Left lobe of liver (tissue), 2 donors: ENCODE data around the gene CFH. TPM values are rescaled to one million over a fixed set of nuclear protein-coding genes. Genes with fewer than 3 reads are reported as not detected.
"Not testable (repeated sequence)": the region's sequence is repeated elsewhere in the genome, so short reads cannot be mapped to it uniquely, and the experiment has no call there.

ENCODE experiments used
- ATAC-seq: fragments of 200-7000 bp; cut with Tn5 transposase; one replicate; pipeline ENCODE4 v1.9.1; 2020; ENCODE audit warnings: mild to moderate bottlenecking, moderate library complexity
- DNase-seq: peaks from one replicate; pipeline ENCODE4 v3.0.0-alpha.2; 2020; ENCODE audit warnings: low spot score
- total RNA-seq: library from RNA; stranded (reverse); gene quantifications from one replicate; pipeline ENCODE4 v1.2.1, GENCODE V29; 2021
- donor health status: DM: no; HTN: no; CAD: no; lungs with moderate emphysema.
- donor health status: DM: no; HTN: yes; CAD: no.

CFH gene
- total RNA-seq, 1 donor from 2014 or later: 870 TPM

- ATAC-seq (no peak), DNase-seq (no peak)
Observed at GRCh38 chr1:196738730-196739129, 86.9 kb downstream of the CFH start.

DNA sequence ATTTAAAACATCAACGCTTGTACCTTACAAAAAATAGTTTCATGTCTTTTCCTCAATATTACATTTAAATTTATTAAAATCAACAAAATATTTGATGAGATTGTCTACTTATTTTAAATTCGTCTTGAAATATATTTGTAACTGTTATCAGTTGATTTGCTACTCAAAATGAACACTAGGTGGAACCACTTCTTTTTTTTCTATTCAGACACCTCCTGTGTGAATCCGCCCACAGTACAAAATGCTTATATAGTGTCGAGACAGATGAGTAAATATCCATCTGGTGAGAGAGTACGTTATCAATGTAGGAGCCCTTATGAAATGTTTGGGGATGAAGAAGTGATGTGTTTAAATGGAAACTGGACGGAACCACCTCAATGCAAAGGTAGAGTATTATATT is 91.4 kb downstream of the CFH start:
- ATAC-seq: peak; percentile 67
- DNase-seq: not testable (repeated sequence)

GRCh38 chr1:196765019-196765740 is 113.3 kb downstream of the CFH start:
- DNase-seq: not testable (repeated sequence)
- peak; percentile 85 for ATAC-seq

DNA sequence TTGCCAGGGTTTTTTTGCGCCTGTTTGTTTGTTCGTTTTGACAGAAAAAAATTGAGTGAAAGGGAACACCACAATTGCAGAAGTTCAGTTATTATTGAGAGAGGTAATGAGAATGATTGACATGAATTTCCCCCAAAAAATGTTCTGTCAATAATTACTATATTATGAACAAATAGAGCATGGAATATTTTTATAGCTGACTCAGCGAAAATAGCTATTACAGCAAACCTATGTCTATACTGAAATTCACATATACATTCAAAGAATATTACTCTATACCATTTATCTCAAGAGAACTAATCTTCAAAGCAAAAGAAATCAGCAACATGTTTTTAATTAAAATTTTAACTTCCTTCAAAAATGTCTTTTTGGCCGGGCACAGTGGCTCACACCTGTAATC is 118.0 kb downstream of the CFH start:
- ATAC-seq: not testable (repeated sequence)

GRCh38 chr1:196773713-196774112 is 121.9 kb downstream of the CFH start:
- ATAC-seq (peak; percentile 51), DNase-seq (no peak)

More for the DNA sequence above, 118.0 kb downstream of the CFH start:
- DNase-seq: not testable (repeated sequence)

- ATAC-seq: peak; percentile 47
Observed at GRCh38 chr1:196774175-196774574, 122.3 kb downstream of the CFH start.

GRCh38 chr1:196774603-196775002 is 122.8 kb downstream of the CFH start, which contains the start of gene CFHR3:
CFHR3 (plus strand) TSS chr1:196774840; CDS start chr1:196774887, 47 bp downstream.
- DNase-seq: no peak

More at GRCh38 chr1:196774175-196774574, 122.3 kb downstream of the CFH start:
- no peak for DNase-seq

DNA sequence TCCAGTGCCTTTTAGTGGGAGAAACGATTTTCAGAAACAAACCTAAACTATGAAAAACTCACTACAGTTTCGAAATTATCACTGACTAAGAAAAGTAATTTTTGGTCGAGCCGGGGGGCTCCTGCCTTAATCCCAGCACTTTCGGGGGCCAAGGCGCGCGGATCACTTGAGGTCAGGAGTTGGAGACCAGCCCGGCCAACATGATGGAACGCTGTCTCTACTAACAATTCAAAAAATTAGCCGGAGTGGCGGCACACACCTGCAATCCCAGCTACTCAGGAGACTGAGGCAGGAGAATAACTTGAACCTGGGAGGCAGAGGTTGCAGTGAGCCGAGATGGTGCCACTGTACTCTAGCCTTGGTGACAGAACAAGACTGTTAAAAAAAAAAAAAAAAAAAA is 125.8 kb downstream of the CFH start:
- DNase-seq (no peak), ATAC-seq (peak; percentile 15)

More at GRCh38 chr1:196774603-196775002, 122.8 kb downstream of the CFH start, which contains the start of gene CFHR3:
- peak; percentile 64 for ATAC-seq

- DNase-seq (no peak), ATAC-seq (no peak)
Observed at GRCh38 chr1:196779093-196779492, 127.2 kb downstream of the CFH start.

- not testable (repeated sequence) for ATAC-seq, DNase-seq
Observed at GRCh38 chr1:196791252-196791651, 139.4 kb downstream of the CFH start.

GRCh38 chr1:196794103-196794502 is 142.3 kb downstream of the CFH start:
- DNase-seq: not testable (repeated sequence)
- peak; percentile 36 for ATAC-seq

Other genes with a start within 250 kb of the CFH start
- gene KCNT2, start 43.6 kb upstream of the CFH start, total RNA-seq: 4.1 TPM
- 279 TPM for gene CFHR3, start 122.8 kb downstream of the CFH start, total RNA-seq
- gene CFHR1, start 167.7 kb downstream of the CFH start, total RNA-seq: 675 TPM
- gene CFHR4, start 236.0 kb downstream of the CFH start, total RNA-seq: 97.9 TPM